Measurements from ENCODE around the gene CORO7.

Gene CORO7

DNA sequence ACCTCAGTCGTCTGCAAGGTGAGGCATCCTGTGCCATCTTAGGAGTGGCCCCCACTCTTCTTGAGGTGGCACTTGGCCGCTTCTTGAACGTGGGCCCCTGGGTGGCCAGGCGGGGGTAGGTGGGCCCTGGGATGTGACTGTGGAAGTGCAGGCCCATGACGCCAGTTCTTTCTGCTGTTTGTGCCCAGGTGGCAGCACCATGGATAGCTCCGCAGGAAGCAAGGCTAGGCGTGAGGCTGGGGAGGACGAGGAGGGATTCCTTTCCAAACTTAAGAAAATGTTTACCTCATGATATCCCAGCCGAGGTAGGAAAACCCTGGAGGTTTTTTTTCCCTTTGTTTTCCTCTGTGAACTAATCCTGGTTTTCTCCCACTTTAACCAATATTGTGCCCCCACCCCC is 38.2 kb upstream of the CORO7 start:
- TF ChIP-seq, protein P1, sequence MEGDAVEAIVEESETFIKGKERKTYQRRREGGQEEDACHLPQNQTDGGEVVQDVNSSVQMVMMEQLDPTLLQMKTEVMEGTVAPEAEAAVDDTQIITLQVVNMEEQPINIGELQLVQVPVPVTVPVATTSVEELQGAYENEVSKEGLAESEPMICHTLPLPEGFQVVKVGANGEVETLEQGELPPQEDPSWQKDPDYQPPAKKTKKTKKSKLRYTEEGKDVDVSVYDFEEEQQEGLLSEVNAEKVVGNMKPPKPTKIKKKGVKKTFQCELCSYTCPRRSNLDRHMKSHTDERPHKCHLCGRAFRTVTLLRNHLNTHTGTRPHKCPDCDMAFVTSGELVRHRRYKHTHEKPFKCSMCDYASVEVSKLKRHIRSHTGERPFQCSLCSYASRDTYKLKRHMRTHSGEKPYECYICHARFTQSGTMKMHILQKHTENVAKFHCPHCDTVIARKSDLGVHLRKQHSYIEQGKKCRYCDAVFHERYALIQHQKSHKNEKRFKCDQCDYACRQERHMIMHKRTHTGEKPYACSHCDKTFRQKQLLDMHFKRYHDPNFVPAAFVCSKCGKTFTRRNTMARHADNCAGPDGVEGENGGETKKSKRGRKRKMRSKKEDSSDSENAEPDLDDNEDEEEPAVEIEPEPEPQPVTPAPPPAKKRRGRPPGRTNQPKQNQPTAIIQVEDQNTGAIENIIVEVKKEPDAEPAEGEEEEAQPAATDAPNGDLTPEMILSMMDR (IDR thresholded peaks at IDR 0.05; ENCODE audit: low read depth, low read length), result no peak
- no peak for DNase-seq (ENCODE audit: low read depth, low spot score)
- H3K4me3 ChIP-seq (ENCODE audit: low read depth, low read length), result no peak overlapping the region
- in situ Hi-C loops (cut with HindIII; ENCODE audit: low sequenced_read_pairs), result no loop called here

GRCh38 chr16:4452674-4453073 is 36.3 kb upstream of the CORO7 start:
- TF ChIP-seq, protein P1 (IDR thresholded peaks at IDR 0.05; ENCODE audit: low read depth, low read length), result no peak
- DNase-seq (ENCODE audit: low read depth, low spot score), result no peak
- in situ Hi-C loops (cut with HindIII; ENCODE audit: low sequenced_read_pairs), result no loop called here
- no peak overlapping the region for H3K4me3 ChIP-seq (ENCODE audit: low read depth, low read length)

DNA sequence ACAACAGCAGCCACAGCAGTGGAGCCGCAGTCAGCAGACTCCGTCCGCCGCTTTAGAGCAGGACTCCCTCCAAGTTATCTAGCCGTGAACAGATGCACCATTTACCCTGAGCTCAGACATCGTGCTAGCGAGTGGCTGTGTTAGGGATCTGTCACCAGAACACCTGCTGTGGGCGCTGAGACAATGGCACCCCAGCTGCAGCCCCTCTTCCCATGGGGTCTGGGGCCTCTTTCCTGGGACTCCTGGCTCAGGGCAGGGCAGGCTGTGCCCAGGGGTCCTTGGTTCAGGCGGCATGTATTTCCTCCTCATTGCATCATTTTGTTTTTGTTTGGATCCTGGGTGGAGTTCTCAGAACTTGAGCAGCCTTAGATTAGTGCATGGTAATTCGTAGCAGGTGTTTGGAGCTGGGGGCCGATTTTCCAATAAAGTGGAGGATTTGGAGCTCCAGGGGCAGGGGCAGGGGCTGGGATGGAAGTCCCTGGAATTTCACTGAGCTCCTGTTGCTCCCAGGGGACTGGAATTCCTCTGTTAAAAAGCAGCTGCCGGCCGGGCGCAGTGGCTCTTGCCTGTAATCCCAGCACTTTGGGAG is 34.6 kb upstream of the CORO7 start:
- TF ChIP-seq, protein P1 (IDR thresholded peaks at IDR 0.05; ENCODE audit: low read depth, low read length), result no peak
- H3K4me3 ChIP-seq (ENCODE audit: low read depth, low read length), result no peak overlapping the region
- no peak for DNase-seq (ENCODE audit: low read depth, low spot score)
- in situ Hi-C loops (cut with HindIII; ENCODE audit: low sequenced_read_pairs), result no loop called here

- TF ChIP-seq, protein P1 (IDR thresholded peaks at IDR 0.05; ENCODE audit: low read depth, low read length), result no peak
- DNase-seq (ENCODE audit: low read depth, low spot score), result no peak
- in situ Hi-C loops (cut with HindIII; ENCODE audit: low sequenced_read_pairs), result no loop called here
- no peak overlapping the region for H3K4me3 ChIP-seq (ENCODE audit: low read depth, low read length)
Measured at GRCh38 chr16:4450430-4450829, 34.0 kb upstream of the CORO7 start.

GRCh38 chr16:4443986-4444385 is 27.6 kb upstream of the CORO7 start:
- in situ Hi-C loops (cut with HindIII; ENCODE audit: low sequenced_read_pairs), result no loop called here
- TF ChIP-seq, protein P1 (IDR thresholded peaks at IDR 0.05; ENCODE audit: low read depth, low read length), result no peak
- DNase-seq (ENCODE audit: low read depth, low spot score), result no peak

DNA sequence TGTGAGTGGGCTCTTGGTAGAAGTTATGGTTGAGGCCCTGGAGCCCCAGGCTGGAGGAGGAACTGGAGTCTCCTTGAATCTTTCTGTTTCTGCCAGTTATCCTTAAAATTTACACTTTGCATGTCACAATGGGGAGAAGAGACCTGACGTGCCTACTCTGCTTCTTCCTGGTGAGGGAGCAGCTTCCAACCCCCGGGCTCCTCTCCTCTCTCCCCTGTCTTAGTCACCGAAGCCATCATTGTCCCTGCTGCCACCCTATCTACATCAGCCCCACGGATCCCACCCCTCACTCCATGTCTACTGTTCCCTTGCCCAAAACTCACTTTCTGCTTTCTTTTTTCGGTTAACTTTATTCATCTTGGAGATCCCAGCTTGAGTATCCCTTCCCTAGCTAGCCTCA is 26.9 kb upstream of the CORO7 start:
- TF ChIP-seq, protein P1 (IDR thresholded peaks at IDR 0.05; ENCODE audit: low read depth, low read length), result no peak
- H3K4me3 ChIP-seq (ENCODE audit: low read depth, low read length), result no peak overlapping the region
- in situ Hi-C loops (cut with HindIII; ENCODE audit: low sequenced_read_pairs), result no loop called here
- DNase-seq (ENCODE audit: low read depth, low spot score), result no peak

More at GRCh38 chr16:4443986-4444385, 27.6 kb upstream of the CORO7 start:
- no peak overlapping the region for H3K4me3 ChIP-seq (ENCODE audit: low read depth, low read length)

Data from astrocyte of the spinal cord (primary cell).